ENCODE measurements around the gene ZNF655.
"Not testable (repeated sequence)": the region's sequence is repeated elsewhere in the genome, so short reads cannot be mapped to it uniquely, and the experiment has no call there.

Gene ZNF655

DNA sequence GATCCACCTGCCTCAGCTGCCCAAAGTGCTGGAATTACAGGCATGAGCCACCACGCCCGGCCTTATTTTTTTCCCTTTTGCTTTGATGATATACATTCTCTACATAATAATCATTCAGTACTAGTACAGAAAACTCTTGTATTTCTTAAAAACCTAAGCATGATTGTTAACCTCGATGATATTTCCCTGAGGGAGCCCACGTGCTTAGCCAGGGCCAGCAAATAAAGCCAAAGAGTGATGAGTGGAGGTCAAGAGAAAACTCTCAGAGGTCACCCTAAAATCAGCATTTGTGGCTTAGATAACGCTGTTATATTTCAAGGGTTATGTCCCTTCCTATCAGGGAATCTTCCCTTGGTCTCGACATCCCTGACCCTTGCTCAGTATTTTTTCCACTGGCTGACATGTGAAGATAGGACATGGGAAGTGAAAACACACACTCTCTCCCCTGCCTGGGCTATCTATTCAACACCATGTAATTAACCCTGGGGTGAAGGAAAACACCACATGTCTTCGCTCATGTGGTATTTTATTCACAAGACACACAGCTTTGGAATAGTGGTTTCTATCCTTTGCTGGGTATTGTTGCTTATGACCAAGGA is 19.1 kb upstream of the ZNF655 start:
- TF ChIP-seq, protein P1, sequence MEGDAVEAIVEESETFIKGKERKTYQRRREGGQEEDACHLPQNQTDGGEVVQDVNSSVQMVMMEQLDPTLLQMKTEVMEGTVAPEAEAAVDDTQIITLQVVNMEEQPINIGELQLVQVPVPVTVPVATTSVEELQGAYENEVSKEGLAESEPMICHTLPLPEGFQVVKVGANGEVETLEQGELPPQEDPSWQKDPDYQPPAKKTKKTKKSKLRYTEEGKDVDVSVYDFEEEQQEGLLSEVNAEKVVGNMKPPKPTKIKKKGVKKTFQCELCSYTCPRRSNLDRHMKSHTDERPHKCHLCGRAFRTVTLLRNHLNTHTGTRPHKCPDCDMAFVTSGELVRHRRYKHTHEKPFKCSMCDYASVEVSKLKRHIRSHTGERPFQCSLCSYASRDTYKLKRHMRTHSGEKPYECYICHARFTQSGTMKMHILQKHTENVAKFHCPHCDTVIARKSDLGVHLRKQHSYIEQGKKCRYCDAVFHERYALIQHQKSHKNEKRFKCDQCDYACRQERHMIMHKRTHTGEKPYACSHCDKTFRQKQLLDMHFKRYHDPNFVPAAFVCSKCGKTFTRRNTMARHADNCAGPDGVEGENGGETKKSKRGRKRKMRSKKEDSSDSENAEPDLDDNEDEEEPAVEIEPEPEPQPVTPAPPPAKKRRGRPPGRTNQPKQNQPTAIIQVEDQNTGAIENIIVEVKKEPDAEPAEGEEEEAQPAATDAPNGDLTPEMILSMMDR (IDR thresholded peaks at IDR 0.05; ENCODE audit: control insufficient read depth, insufficient read depth, low read depth, low read length, missing control alignments) = no peak
- no peak overlapping the region for H3K4me3 ChIP-seq (ENCODE audit: control insufficient read depth, low read depth, low read length)

DNA sequence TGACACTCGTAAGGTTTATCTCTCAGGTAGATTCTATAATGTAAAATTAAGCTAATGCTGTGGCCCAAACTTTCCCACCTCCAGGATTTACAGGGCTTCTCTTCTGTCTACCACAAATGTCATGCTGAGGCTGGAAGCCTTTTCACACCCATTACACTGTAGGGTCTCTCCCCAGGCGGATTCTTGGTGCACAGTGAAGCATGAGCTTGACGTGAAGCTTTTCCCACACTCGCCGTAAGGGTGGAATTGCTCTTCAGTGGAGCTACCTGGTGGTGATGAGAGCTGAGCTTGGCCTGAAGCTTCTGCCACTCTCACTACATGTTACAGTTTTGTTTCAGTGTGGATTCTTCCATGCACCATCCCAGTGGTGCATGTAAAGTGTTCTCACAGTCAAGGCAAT is 17.9 kb upstream of the ZNF655 start:
- no peak overlapping the region for H3K4me3 ChIP-seq (ENCODE audit: control insufficient read depth, low read depth, low read length)
- TF ChIP-seq, protein P1 (IDR thresholded peaks at IDR 0.05; ENCODE audit: control insufficient read depth, insufficient read depth, low read depth, low read length, missing control alignments) = no peak
- DNase-seq (ENCODE audit: low read depth) = no peak

More for the DNA sequence above, 19.1 kb upstream of the ZNF655 start:
- DNase-seq (ENCODE audit: low read depth) = no peak

DNA sequence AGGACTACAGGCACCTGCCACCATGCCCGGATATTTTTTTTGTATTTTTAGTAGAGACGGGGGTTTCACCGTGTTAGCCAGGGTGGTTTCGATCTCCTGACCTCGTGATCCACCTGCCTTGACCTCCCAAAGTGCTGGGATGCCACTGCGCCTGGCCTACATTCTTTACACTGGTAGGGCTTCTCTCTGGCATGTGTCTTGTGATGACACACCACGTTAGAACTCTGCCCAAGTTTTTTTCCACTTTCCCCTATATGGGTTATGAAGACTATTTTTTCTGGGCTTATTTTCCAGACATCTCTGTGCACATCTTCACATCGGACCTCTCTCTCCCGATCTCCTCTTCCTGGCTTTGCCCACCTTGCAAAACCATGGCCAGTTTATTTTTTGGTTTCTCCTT is 17.2 kb upstream of the ZNF655 start:
- no peak for DNase-seq (ENCODE audit: low read depth)
- TF ChIP-seq, protein P1 (IDR thresholded peaks at IDR 0.05; ENCODE audit: control insufficient read depth, insufficient read depth, low read depth, low read length, missing control alignments) = no peak

DNA sequence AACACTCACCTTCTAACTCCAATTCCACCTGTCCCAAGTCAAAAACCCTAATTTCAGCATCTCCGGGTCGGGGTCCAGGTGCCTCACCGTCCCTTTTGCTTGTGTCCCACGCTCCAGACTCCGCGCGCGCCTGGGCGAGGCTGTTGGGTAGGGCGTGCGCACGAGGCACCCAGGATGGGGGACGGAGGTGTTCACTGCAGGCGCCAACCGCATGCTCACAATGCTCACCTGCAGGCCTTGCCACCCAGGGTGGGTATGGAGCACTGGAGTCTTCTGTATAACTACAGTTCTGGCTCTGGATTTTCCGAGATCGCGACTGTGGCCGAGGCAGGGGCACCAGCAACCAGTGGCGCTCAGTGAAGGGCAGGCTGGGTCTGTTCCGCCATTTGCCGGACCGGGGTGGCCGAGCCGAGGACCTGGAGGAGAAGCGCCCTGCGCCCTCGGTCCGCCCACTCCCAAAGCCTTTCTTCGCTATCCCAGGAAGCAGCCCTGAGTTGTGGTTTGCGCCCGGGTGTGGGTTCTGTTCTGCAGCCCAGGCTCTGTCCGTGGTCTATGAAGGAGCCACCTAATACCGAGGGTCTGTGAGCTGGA is 15.3 kb upstream of the ZNF655 start:
- no peak overlapping the region for H3K4me3 ChIP-seq (ENCODE audit: control insufficient read depth, low read depth, low read length)
- TF ChIP-seq, protein P1 (IDR thresholded peaks at IDR 0.05; ENCODE audit: control insufficient read depth, insufficient read depth, low read depth, low read length, missing control alignments) = no peak
- DNase-seq (ENCODE audit: low read depth) = no peak

More for the DNA sequence above, 17.2 kb upstream of the ZNF655 start:
- no peak overlapping the region for H3K4me3 ChIP-seq (ENCODE audit: control insufficient read depth, low read depth, low read length)

DNA sequence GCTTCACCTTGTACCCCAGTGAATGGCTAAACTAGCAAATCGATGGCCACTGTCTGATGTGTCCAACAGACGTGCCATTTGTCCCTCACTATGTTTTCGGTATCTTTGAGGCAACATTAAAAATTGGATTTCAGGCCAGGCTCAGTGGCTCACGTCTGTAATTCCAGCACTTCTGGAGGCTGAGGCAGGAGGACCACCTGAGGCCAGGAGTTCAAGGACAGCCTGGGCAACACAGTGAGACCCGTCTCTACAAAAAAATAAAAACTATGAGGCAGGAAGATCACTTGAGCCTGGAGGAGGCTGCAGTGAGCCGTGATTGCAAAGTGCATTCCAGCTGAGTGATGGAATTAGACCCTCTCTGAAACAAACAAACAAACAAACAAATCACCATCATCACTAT is 14.5 kb upstream of the ZNF655 start:
- no peak for DNase-seq (ENCODE audit: low read depth)
- H3K4me3 ChIP-seq (ENCODE audit: control insufficient read depth, low read depth, low read length) = no peak overlapping the region
- TF ChIP-seq, protein P1 (IDR thresholded peaks at IDR 0.05; ENCODE audit: control insufficient read depth, insufficient read depth, low read depth, low read length, missing control alignments) = no peak

DNA sequence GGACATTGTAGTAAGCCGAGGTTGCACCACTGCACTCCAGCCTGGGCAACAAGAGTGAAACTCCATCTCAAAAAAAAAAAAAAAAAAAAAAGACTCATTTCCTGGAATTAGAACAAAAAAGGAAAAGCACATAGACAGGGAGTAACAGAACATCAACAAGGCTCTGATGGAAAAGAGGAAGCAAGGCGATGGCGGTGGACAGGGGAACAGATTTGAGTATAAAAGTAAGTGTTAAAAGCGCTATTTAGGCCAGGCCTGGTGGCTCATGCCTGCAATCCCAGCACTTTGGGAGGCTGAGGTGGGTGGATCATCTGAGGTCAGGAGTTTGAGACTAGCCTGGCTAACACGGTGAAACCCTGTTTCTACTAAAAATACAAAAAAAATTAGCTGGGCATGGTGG is 13.1 kb upstream of the ZNF655 start:
- H3K4me3 ChIP-seq (ENCODE audit: control insufficient read depth, low read depth, low read length); DNase-seq (ENCODE audit: low read depth): not testable (repeated sequence)

DNA sequence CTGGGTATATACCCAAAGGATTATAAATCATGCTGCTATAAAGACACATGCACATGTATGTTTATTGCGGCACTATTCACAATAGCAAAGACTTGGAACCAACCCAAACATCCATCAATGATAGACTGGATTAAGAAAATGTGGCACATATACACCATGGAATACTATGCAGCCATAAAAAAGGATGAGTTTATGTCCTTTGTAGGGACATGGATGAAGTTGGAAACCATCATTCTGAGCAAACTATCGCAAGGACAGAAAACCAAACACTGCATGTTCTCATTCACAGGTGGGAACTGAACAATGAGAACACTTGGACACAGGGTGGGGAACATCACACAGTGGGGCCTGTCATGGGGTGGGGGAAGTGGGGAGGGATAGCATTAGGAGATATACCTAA is 8.9 kb upstream of the ZNF655 start:
- not testable (repeated sequence) for DNase-seq (ENCODE audit: low read depth); H3K4me3 ChIP-seq (ENCODE audit: control insufficient read depth, low read depth, low read length)

DNA sequence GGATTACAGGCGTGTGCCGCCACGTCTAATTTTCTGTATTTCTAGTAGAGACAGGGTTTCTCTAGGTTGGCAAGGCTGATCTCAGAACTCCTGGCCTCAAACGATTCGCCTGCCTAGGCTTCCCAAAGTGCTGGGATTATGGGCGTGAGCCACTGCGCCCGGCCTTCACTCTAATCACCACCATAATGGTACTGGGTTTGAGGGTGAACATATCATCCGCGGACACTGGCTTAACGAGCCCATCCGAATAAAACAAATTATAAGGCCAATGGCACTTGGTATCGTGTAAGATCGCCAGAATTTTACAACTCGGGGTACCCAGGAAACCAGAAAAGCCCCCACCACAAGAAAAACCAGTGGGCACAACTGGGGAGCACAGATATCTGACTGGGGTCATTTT is 7.1 kb upstream of the ZNF655 start:
- TF ChIP-seq, protein P1 (IDR thresholded peaks at IDR 0.05; ENCODE audit: control insufficient read depth, insufficient read depth, low read depth, low read length, missing control alignments) = no peak
- peak overlapping the region; percentile 100 for H3K4me3 ChIP-seq (ENCODE audit: control insufficient read depth, low read depth, low read length)
- no peak for DNase-seq (ENCODE audit: low read depth)

Data from AG09309 (cell line).